Kidney (tissue), 14 donors: ENCODE results near the gene RPL18. TPM values are rescaled to one million over a fixed set of nuclear protein-coding genes. Genes with fewer than 3 reads are reported as not detected.

Experiments used
- DNase-seq, 5 donors: peaks; one replicate each; pipeline ENCODE4 v3.0.0-alpha.2; 2013 to 2020
- FAIRE-seq: peaks from 2 replicates; lab custom pipeline; 2012; peaks lifted over from hg19 to GRCh38; lab: Jason Lieb, UNC
- H3K27ac ChIP-seq, 2 donors: one replicate each; pipeline ENCODE4 v1.7.0; 2013; ENCODE audit warnings: low read depth in 2 of 2, low read length in 2 of 2, inconsistent platforms in 1 of 2
- H3K27me3 ChIP-seq: one replicate; pipeline ENCODE4 v1.7.1; 2013; ENCODE audit warnings: low read length, inconsistent platforms; ENCODE audit not compliant: control insufficient read depth, insufficient read depth
- H3K36me3 ChIP-seq, 3 donors: one replicate each; pipeline versions ENCODE4 v1.7.0 to v1.7.1; 2013; ENCODE audit warnings: low read length in 3 of 3, control low read depth in 1 of 3, inconsistent platforms in 1 of 3; ENCODE audit not compliant: insufficient read depth in 3 of 3, control insufficient read depth in 2 of 3
- H3K4me1 ChIP-seq, 3 donors: one replicate each; pipeline versions ENCODE4 v1.7.0 to v1.7.1; 2013; ENCODE audit warnings: low read length in 3 of 3, inconsistent platforms in 1 of 3, low read depth in 1 of 3; ENCODE audit not compliant: control insufficient read depth in 2 of 3, insufficient read depth in 2 of 3
- H3K4me3 ChIP-seq, 3 donors: one replicate each; pipeline versions ENCODE4 v1.7.0 to v1.8.1; 2013; ENCODE audit warnings: low read length in 3 of 3, control low read depth in 1 of 3, inconsistent platforms in 1 of 3
- H3K9ac ChIP-seq, 3 donors: one replicate each; pipeline versions ENCODE4 v1.7.0 to v1.7.1; 2013; ENCODE audit warnings: low read length in 3 of 3, control low read depth in 1 of 3, inconsistent platforms in 1 of 3
- H3K9me3 ChIP-seq, 3 donors: one replicate each; pipeline versions ENCODE4 v1.7.0 to v1.7.1; 2013; ENCODE audit warnings: low read length in 3 of 3, control low read depth in 1 of 3, inconsistent platforms in 1 of 3; ENCODE audit not compliant: control insufficient read depth in 2 of 3, insufficient read depth in 1 of 3
- intact Hi-C: fragments of 100-400 bp; cut with DNase I; formaldehyde crosslinking; loops from one replicate; pipeline ENCODE4 v1.11.1; 2022
- polyA plus RNA-seq: library from polyadenylated mRNA; stranded (reverse); fragments of 350-450 nt; fragmentation: Illumina TruSeq; extraction: RNeasy Lipid Tissue Mini Kit (QIAGEN cat#74804); gene quantifications from one replicate; pipeline ENCODE4 v1.2.3, GENCODE V29; 2014; ENCODE audit warnings: low read depth, low replicate concordance; ENCODE audit not compliant: insufficient read depth
- total RNA-seq: library from RNA; stranded (reverse); fragmentation: NEBNext Ultra II Directional; extraction: Animal tissue kit (Norgen Biotek cat#: 25700); gene quantifications from one replicate; pipeline ENCODE4 v1.2.1, GENCODE V29; 2021
- TF ChIP-seq, protein P1 (sequence below): IDR thresholded peaks from 3 replicates; pipeline ENCODE4 v1.5.1; 2012; ENCODE audit warnings: mild to moderate bottlenecking, moderate library complexity, borderline replicate concordance; ENCODE audit not compliant: insufficient read depth; ENCODE audit errors: extremely low read depth
- donor health status: control.
- donor health status: control.
- donor health status: control.
- donor health status: control.
- donor health status: control.
- donor health status: DM: yes; HTN: yes; CAD: no.
- donor health status: Normal renal cell carcinoma (clear cell type).

The RPL18 gene
- total and polyA plus RNA-seq, 2 donors from 2014 or later, result 986 to 1,596 TPM

DNA sequence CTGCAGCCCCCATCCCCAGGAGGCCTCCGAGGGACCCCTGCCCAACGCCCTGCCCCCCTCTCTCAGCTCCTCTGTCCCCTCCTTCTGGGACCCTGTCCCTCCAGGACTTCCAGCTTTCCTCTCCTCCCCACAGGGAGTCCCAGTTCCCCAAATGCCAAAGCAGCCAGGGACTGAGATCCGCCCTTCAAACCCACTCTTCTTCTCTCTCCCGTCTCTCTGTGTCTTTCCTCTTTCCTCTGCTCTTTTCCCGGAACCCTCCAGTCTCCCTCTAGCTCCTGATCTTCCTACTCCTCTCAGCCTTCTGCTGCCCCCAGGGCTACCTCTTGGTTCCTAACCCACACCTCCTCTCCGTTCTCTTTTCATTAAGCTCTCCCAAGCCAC lies 26.6 kb upstream of the RPL18 start:
- no peaks in the 10 kb centered on the region for H3K27me3 ChIP-seq

DNA sequence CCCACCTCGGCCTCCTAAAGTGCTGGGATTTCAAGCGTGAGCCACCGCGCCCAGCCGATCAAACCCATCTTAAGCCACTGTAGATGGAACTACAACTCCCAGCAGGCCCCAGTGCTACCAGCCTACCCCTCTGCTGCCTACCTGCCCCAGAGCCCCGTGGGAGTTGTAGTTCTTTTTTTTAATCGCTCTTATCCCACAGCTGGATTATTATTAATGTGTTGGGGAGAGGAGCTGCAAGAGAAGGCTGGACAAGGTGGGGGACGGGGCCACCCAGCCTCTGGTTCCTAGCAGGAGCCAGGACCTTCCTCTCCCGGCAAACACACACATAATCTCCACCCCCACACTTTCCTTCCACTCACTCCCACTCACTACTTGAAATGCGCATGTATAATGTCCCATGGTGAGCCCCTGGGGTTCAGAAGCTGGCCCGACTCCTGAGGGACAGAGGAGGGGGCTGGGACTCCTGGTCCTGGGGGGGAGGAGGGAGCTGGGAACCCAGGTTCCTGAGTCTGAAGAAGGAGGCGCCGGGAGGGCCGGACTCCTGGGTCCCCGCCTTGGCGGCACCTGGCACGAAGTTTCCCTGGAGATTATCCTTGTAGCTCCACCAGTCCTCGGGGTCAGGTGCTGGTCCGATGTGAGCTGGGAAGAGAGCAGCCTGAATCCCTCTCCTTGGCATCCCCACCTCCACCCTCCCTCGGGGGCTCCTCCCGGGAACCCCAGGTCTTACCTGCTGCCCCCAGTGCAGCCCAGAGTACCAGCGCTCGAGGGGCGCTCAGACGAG lies 26.1 kb upstream of the RPL18 start:
- no peaks in the 10 kb centered on the region for H3K27me3 ChIP-seq
- DNase-seq (peak; percentile 81 to 92 (median 89)), FAIRE-seq (no peak)
- peak overlapping the region; percentile 87 to 95 for H3K27ac ChIP-seq
- intact Hi-C loops, result no loop called here
- H3K4me3 ChIP-seq, result peak overlapping the region; percentile 52 to 70 (median 61)
- H3K36me3 ChIP-seq, result no peaks in the 10 kb centered on the region
- TF ChIP-seq, protein P1, sequence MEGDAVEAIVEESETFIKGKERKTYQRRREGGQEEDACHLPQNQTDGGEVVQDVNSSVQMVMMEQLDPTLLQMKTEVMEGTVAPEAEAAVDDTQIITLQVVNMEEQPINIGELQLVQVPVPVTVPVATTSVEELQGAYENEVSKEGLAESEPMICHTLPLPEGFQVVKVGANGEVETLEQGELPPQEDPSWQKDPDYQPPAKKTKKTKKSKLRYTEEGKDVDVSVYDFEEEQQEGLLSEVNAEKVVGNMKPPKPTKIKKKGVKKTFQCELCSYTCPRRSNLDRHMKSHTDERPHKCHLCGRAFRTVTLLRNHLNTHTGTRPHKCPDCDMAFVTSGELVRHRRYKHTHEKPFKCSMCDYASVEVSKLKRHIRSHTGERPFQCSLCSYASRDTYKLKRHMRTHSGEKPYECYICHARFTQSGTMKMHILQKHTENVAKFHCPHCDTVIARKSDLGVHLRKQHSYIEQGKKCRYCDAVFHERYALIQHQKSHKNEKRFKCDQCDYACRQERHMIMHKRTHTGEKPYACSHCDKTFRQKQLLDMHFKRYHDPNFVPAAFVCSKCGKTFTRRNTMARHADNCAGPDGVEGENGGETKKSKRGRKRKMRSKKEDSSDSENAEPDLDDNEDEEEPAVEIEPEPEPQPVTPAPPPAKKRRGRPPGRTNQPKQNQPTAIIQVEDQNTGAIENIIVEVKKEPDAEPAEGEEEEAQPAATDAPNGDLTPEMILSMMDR, result no peak
- H3K4me1 ChIP-seq, result peaks cover 0 to 7% (median 0%) of the 10 kb centered on the region in 3 donors
- H3K9me3 ChIP-seq, result no peaks in the 10 kb centered on the region
- peak overlapping the region in 2 of 3 donors; percentile 23 to 82 for H3K9ac ChIP-seq

More for the DNA sequence above, 26.6 kb upstream of the RPL18 start:
- Histone ChIP-seq H3K4me3 (peak overlapping the region; percentile 52 to 70 (median 61)), H3K9me3 (no peaks in the 10 kb centered on the region), H3K9ac (peak overlapping the region; percentile 10 to 82 (median 15)), H3K36me3 (no peaks in the 10 kb centered on the region), H3K27ac (peak overlapping the region; percentile 87 to 95), H3K4me1 (peaks cover 0 to 7% (median 0%) of the 10 kb centered on the region in 3 donors)
- FAIRE-seq (no peak), DNase-seq (peak in 2 of 5 donors; percentile 18 to 48)
- TF ChIP-seq, protein P1, result no peak
- intact Hi-C loops, result no loop called here

DNA sequence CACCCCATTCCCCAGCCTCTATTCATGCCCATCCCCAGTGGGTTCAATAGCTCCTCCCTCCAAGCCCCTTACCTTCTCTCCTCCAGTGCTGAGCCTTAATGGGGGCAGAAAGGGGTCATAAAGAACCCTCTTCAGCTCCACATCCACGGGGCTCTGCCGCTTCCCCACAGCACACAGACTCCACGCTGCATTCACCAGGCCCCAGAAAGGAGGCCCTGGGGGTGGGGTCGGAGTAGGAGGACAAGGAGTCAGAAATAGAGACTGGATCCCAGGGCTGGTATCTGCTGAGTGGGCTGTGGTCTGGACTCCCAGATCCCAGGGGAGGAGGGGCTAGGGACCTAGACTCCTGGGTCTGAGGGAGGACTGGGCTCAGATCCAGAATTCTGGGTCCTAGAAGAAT lies 25.4 kb upstream of the RPL18 start:
- TF ChIP-seq, protein P1, result no peak
- no peak overlapping the region for H3K27ac ChIP-seq
- intact Hi-C loops, result no loop called here
- no peaks in the 10 kb centered on the region for H3K27me3 ChIP-seq
- FAIRE-seq, result no peak
- peaks cover 0 to 7% (median 0%) of the 10 kb centered on the region in 3 donors for H3K4me1 ChIP-seq
- H3K9ac ChIP-seq, result no peak overlapping the region
- peak overlapping the region in 1 of 3 donors; percentile 70 for H3K4me3 ChIP-seq
- DNase-seq, result no peak
- no peaks in the 10 kb centered on the region for H3K9me3 ChIP-seq
- H3K36me3 ChIP-seq, result no peaks in the 10 kb centered on the region
